Measurements from ENCODE around the gene BRINP2. TPM values are rescaled to one million over a fixed set of nuclear protein-coding genes. Genes with fewer than 3 reads are reported as not detected.

BRINP2 gene
- total RNA-seq, 2 donors from 2014 or later, result not detected

- no peaks in the 10 kb centered on the region for H3K27me3 ChIP-seq (ENCODE audit: control insufficient read depth, insufficient read depth, low read length, poor library complexity, severe bottlenecking)
- no peaks in the 10 kb centered on the region for H3K4me1 Mint-ChIP-seq
- no peaks in the 10 kb centered on the region for H3K36me3 ChIP-seq (ENCODE audit: control insufficient read depth, insufficient read depth, low read length)
- H3K36me3 Mint-ChIP-seq (ENCODE audit: low read depth), result no peaks in the 10 kb centered on the region
- WGBS, 2 experiments (ENCODE audit: insufficient coverage in 1 of 2, insufficient read length in 1 of 2), result 67 to 84% methylated on average over 1 to 3 of the region's 3 CpGs
- no peak for TF ChIP-seq CTCF (conservative IDR thresholded peaks at IDR 0.05)
- H3K4me1 ChIP-seq (ENCODE audit: control insufficient read depth, insufficient read depth, low read length), result no peaks in the 10 kb centered on the region
- no peak for DNase-seq
- H3K27ac Mint-ChIP-seq, result no peak overlapping the region
- H3K4me3 Mint-ChIP-seq, result no peak overlapping the region
- H3K27me3 Mint-ChIP-seq (ENCODE audit: insufficient read depth), result peaks cover 1% of the 10 kb centered on the region
- no peak overlapping the region for H3K9ac ChIP-seq (ENCODE audit: extremely low read depth, low read length, poor library complexity, severe bottlenecking)
- no peak overlapping the region for H3K27ac ChIP-seq (ENCODE audit: low read depth, low read length)
- no peak overlapping the region for H3K4me3 ChIP-seq (ENCODE audit: low read length)
- no peaks in the 10 kb centered on the region for H3K9me3 ChIP-seq (ENCODE audit: control insufficient read depth, low read length)
- H3K9me3 Mint-ChIP-seq, result no peaks in the 10 kb centered on the region
These were observed 25.4 kb upstream of the BRINP2 start for GRCh38 chr1:177145106-177146070.

- Mint-ChIP-seq H3K36me3 (ENCODE audit: low read depth) (no peaks in the 10 kb centered on the region), H3K4me1 (no peaks in the 10 kb centered on the region), H3K27me3 (ENCODE audit: insufficient read depth) (no peaks in the 10 kb centered on the region), H3K4me3 (no peak overlapping the region), H3K9me3 (no peaks in the 10 kb centered on the region), H3K27ac (no peak overlapping the region)
- no peak overlapping the region for H3K4me3 ChIP-seq (ENCODE audit: low read length)
- WGBS, 2 experiments (ENCODE audit: insufficient coverage in 1 of 2, insufficient read length in 1 of 2), result 83 to 100% methylated on average over 1 to 2 of the region's 2 CpGs
- no peaks in the 10 kb centered on the region for H3K9me3 ChIP-seq (ENCODE audit: control insufficient read depth, low read length)
- no peak for DNase-seq
- H3K36me3 ChIP-seq (ENCODE audit: control insufficient read depth, insufficient read depth, low read length), result no peaks in the 10 kb centered on the region
- no peaks in the 10 kb centered on the region for H3K27me3 ChIP-seq (ENCODE audit: control insufficient read depth, insufficient read depth, low read length, poor library complexity, severe bottlenecking)
- TF ChIP-seq CTCF (conservative IDR thresholded peaks at IDR 0.05), result no peak
- no peak overlapping the region for H3K9ac ChIP-seq (ENCODE audit: extremely low read depth, low read length, poor library complexity, severe bottlenecking)
- H3K4me1 ChIP-seq (ENCODE audit: control insufficient read depth, insufficient read depth, low read length), result no peaks in the 10 kb centered on the region
- H3K27ac ChIP-seq (ENCODE audit: low read depth, low read length), result no peak overlapping the region
These were observed 24.3 kb upstream of the BRINP2 start for GRCh38 chr1:177146499-177146898.

- Mint-ChIP-seq H3K27me3 (ENCODE audit: insufficient read depth) (peaks cover 10% of the 10 kb centered on the region), H3K27ac (no peak overlapping the region), H3K9me3 (no peaks in the 10 kb centered on the region), H3K4me3 (no peak overlapping the region), H3K36me3 (ENCODE audit: low read depth) (no peaks in the 10 kb centered on the region), H3K4me1 (no peaks in the 10 kb centered on the region)
- Histone ChIP-seq H3K27me3 (ENCODE audit: control insufficient read depth, insufficient read depth, low read length, poor library complexity, severe bottlenecking) (peaks cover 75% of the 10 kb centered on the region), H3K4me1 (ENCODE audit: control insufficient read depth, insufficient read depth, low read length) (no peaks in the 10 kb centered on the region), H3K9me3 (ENCODE audit: control insufficient read depth, low read length) (no peaks in the 10 kb centered on the region), H3K27ac (ENCODE audit: low read depth, low read length) (no peak overlapping the region), H3K36me3 (ENCODE audit: control insufficient read depth, insufficient read depth, low read length) (no peaks in the 10 kb centered on the region), H3K9ac (ENCODE audit: extremely low read depth, low read length, poor library complexity, severe bottlenecking) (no peak overlapping the region), H3K4me3 (ENCODE audit: low read length) (no peak overlapping the region)
- no peak for DNase-seq
- 81 to 100% methylated on average over 1 to 2 of the region's 2 CpGs for WGBS, 2 experiments (ENCODE audit: insufficient coverage in 1 of 2, insufficient read length in 1 of 2)
- TF ChIP-seq CTCF (conservative IDR thresholded peaks at IDR 0.05), result no peak
These were observed 8.5 kb upstream of the BRINP2 start for GRCh38 chr1:177162243-177162642.
